CD8-positive, alpha-beta memory T cell (primary cell): ENCODE data around the gene CCDC88A. TPM values are rescaled to one million over a fixed set of nuclear protein-coding genes. Genes with fewer than 3 reads are reported as not detected.
"Not testable (repeated sequence)": the region's sequence is repeated elsewhere in the genome, so short reads cannot be mapped to it uniquely, and the experiment has no call there.

Experiments used
- CTCF ChIA-PET: fragments of 350-600 bp; sonication (Branson Sonifier 250); formaldehyde crosslinking; loops from one replicate; lab custom pipeline; 2021; ENCODE audit warnings: antibody characterized with exemption; lab: Charles Lee
- POLR2A ChIA-PET: fragments of 350-600 bp; sonication (Branson Sonifier 250); formaldehyde crosslinking; loops from one replicate; lab custom pipeline; 2021; ENCODE audit warnings: antibody characterized with exemption; lab: Charles Lee
- DNase-seq, 5 donors: peaks; one replicate each; pipeline versions ENCODE4 v3.0.0 to v3.0.0-alpha.2; 2020 to 2022; ENCODE audit warnings: mixed read lengths in 1 of 5
- H3K27ac ChIP-seq: one replicate; pipeline ENCODE4 v1.7.0; 2013; ENCODE audit warnings: low read depth, mild to moderate bottlenecking, low read length, moderate library complexity
- H3K27me3 ChIP-seq: 2 replicates; pipeline ENCODE4 v1.7.0; 2013; ENCODE audit warnings: low read length, mild to moderate bottlenecking; ENCODE audit not compliant: insufficient read depth, poor library complexity, severe bottlenecking
- H3K36me3 ChIP-seq: 2 replicates; pipeline ENCODE4 v1.7.0; 2013; ENCODE audit warnings: mild to moderate bottlenecking, low read length, moderate library complexity; ENCODE audit not compliant: insufficient read depth
- H3K4me1 ChIP-seq: 2 replicates; pipeline ENCODE4 v1.7.0; 2013; ENCODE audit warnings: mild to moderate bottlenecking, low read length, moderate library complexity; ENCODE audit not compliant: insufficient read depth
- H3K4me3 ChIP-seq: 2 replicates; pipeline ENCODE4 v1.7.0; 2013; ENCODE audit warnings: mild to moderate bottlenecking, low read length
- H3K9me3 ChIP-seq: 2 replicates; pipeline ENCODE4 v1.7.0; 2013; ENCODE audit warnings: mild to moderate bottlenecking, low read length
- H3K27ac Mint-ChIP-seq, 8 donors: one replicate each; pipeline ENCODE4 v1.8.0; 2020 to 2021; ENCODE audit warnings: mixed read lengths in 8 of 8, mild to moderate bottlenecking in 6 of 8, inconsistent platforms in 3 of 8, moderate library complexity in 3 of 8
- H3K27me3 Mint-ChIP-seq, 2 donors: one replicate each; pipeline ENCODE4 v1.8.0; 2020 to 2021; ENCODE audit warnings: mixed read lengths in 2 of 2, mild to moderate bottlenecking in 1 of 2, moderate library complexity in 1 of 2
- H3K36me3 Mint-ChIP-seq, 3 donors: one replicate each; pipeline ENCODE4 v1.8.0; 2020 to 2021; ENCODE audit warnings: mixed read lengths in 3 of 3, inconsistent platforms in 1 of 3, mild to moderate bottlenecking in 1 of 3
- H3K4me1 Mint-ChIP-seq, 3 donors: one replicate each; pipeline ENCODE4 v1.8.0; 2020 to 2021; ENCODE audit warnings: mixed read lengths in 3 of 3, inconsistent platforms in 1 of 3, mild to moderate bottlenecking in 1 of 3
- H3K4me3 Mint-ChIP-seq, 7 donors: one replicate each; pipeline ENCODE4 v1.8.0; 2020 to 2021; ENCODE audit warnings: mixed read lengths in 7 of 7, mild to moderate bottlenecking in 6 of 7, moderate library complexity in 4 of 7, inconsistent platforms in 2 of 7
- H3K9me3 Mint-ChIP-seq, 5 donors: one replicate each; pipeline ENCODE4 v1.8.0; 2020 to 2022; ENCODE audit warnings: mixed read lengths in 5 of 5, mild to moderate bottlenecking in 3 of 5, moderate library complexity in 2 of 5, inconsistent platforms in 1 of 5
- polyA plus RNA-seq: library from polyadenylated mRNA; unstranded; fragments of 300-500 nt; fragmentation: Illumina TruSeq; gene quantifications from one replicate; pipeline ENCODE4 v1.2.3, GENCODE V29; 2021
- total RNA-seq, 2 experiments: library from RNA; stranded (reverse); gene quantifications; one replicate each; pipeline ENCODE4 v1.2.3, GENCODE V29; 2021

CCDC88A gene
- total and polyA plus RNA-seq, 3 experiments from 2014 or later = 9.5 to 10.7 (median 9.5) TPM

DNA sequence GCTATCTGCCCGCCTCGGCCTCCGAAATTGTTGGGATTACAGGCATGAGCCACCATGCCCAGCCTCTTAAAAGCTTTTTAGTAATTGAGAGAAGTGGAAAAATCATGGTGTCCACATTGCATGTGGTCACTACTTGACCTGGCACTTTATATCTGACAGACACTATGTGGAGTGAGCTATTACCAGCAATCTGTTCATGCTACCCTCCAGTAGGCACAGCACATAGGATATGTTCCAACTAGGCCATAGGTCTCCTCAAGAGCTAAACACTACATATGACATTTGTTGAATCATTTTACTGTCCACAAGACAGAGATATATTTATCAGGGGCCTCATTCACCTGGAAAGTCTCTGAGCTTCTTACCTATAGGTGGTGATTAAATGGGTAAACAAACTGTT, 30.4 kb upstream of the CCDC88A start:
- H3K36me3 Mint-ChIP-seq, H3K27ac ChIP-seq, H3K4me3 Mint-ChIP-seq, H3K27ac Mint-ChIP-seq, H3K4me1 ChIP-seq, H3K36me3 ChIP-seq, H3K27me3 ChIP-seq, H3K4me1 Mint-ChIP-seq, H3K9me3 Mint-ChIP-seq, CTCF ChIA-PET, DNase-seq, POLR2A ChIA-PET, H3K27me3 Mint-ChIP-seq, H3K4me3 ChIP-seq, H3K9me3 ChIP-seq: not testable (repeated sequence)

GRCh38 chr2:55442045-55442760, 22.5 kb upstream of the CCDC88A start:
- H3K4me1 ChIP-seq, H3K36me3 Mint-ChIP-seq, H3K4me1 Mint-ChIP-seq, H3K4me3 Mint-ChIP-seq, H3K9me3 Mint-ChIP-seq, H3K9me3 ChIP-seq, CTCF ChIA-PET, H3K27me3 ChIP-seq, H3K27ac Mint-ChIP-seq, DNase-seq, H3K36me3 ChIP-seq, H3K27ac ChIP-seq, H3K4me3 ChIP-seq, POLR2A ChIA-PET: not testable (repeated sequence)
- H3K27me3 Mint-ChIP-seq = peaks cover 8 to 24% of the 10 kb centered on the region in 2 donors

DNA sequence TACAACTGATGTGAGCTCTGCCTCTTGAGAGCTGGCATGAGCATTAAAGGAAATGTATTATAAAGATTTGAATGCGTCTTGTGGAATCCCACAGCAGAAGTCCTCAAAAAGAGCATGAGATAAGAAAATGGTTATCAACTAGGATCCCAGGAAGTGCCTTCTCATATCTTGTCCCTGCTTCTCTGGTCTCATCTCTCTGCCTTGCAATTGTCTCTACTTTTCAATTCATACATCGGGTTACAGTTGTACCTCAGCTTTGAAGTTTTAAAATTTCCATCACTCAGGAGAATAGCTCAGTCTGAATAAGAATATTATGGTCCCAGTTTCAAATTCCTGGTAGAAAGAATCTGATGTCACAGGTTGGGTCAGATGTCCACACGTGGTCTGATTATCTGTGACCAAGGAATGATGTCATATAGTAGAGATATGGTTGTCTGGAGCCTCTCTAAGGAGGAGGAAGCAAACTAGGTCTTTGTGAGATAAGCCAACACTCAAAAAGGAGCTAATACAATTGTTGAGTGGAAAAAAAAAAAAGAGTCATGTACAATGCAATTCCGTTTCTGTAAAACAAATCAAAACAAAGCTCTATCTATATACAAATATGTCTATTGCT, 21.7 kb upstream of the CCDC88A start:
- Histone ChIP-seq H3K4me1 (no peaks in the 10 kb centered on the region), H3K9me3 (no peaks in the 10 kb centered on the region), H3K27ac (no peak overlapping the region), H3K27me3 (no peaks in the 10 kb centered on the region), H3K4me3 (no peak overlapping the region), H3K36me3 (no peaks in the 10 kb centered on the region)
- DNase-seq = no peak
- H3K27ac Mint-ChIP-seq = no peak overlapping the region
- no peaks in the 10 kb centered on the region for H3K9me3 Mint-ChIP-seq
- peaks cover 8 to 24% of the 10 kb centered on the region in 2 donors for H3K27me3 Mint-ChIP-seq
- H3K36me3 Mint-ChIP-seq = no peaks in the 10 kb centered on the region
- H3K4me3 Mint-ChIP-seq = no peak overlapping the region
- POLR2A ChIA-PET = no interaction called here
- H3K4me1 Mint-ChIP-seq = no peaks in the 10 kb centered on the region
- CTCF ChIA-PET = no interaction called here

- Mint-ChIP-seq H3K4me3 (no peak overlapping the region), H3K27ac (no peak overlapping the region), H3K27me3 (peaks cover 4 to 20% of the 10 kb centered on the region in 2 donors), H3K36me3 (no peaks in the 10 kb centered on the region), H3K4me1 (no peaks in the 10 kb centered on the region), H3K9me3 (no peaks in the 10 kb centered on the region)
- Histone ChIP-seq H3K27me3 (no peaks in the 10 kb centered on the region), H3K27ac (no peak overlapping the region), H3K36me3 (no peaks in the 10 kb centered on the region), H3K4me1 (no peaks in the 10 kb centered on the region), H3K4me3 (no peak overlapping the region), H3K9me3 (no peaks in the 10 kb centered on the region)
- DNase-seq = no peak
- POLR2A ChIA-PET = no interaction called here
- CTCF ChIA-PET = no interaction called here
These were observed 19.4 kb upstream of the CCDC88A start for GRCh38 chr2:55439101-55439397.

DNA sequence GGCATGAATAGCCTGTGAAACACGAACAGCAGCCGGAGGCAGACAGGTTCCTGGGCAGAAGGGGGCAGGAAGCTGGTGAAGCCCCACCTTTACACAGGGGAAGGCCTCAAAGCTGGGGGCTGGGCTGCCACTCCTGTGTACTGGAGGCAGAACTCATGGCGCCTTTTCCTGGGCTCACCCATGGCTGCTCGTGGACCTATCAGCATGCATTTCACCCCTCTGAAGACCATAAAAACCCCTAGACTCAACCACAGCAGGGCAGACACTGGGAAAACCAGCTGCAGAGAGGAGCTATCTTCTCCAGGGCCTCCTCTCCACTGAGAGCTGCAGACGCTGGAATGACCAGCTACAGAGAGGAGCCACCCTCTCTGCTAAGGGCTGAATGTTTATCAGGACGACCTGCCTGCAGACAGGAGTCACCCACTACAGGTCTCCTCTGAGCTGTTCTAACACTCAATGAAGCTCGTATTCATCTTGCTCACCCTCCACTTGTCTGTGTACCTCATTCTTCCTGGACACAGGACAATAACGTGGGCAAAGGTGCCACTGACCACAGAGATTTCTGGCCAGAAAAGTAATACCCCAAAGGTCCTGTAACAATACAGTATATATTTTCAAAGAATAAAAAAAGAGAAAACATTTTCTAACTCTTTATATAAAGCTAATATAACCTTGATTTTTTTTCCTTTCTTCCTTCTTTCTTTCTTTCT, 18.9 kb upstream of the CCDC88A start:
- no peak overlapping the region for H3K4me3 Mint-ChIP-seq
- ChIA-PET POLR2A (no interaction called here), CTCF (no interaction called here)
- Histone ChIP-seq H3K36me3 (no peaks in the 10 kb centered on the region), H3K4me3 (no peak overlapping the region), H3K27me3 (no peaks in the 10 kb centered on the region), H3K4me1 (no peaks in the 10 kb centered on the region), H3K27ac (no peak overlapping the region), H3K9me3 (no peaks in the 10 kb centered on the region)
- no peaks in the 10 kb centered on the region for H3K4me1 Mint-ChIP-seq
- H3K27me3 Mint-ChIP-seq = peaks cover under 1 to 17% of the 10 kb centered on the region in 2 donors
- no peak overlapping the region for H3K27ac Mint-ChIP-seq
- DNase-seq = no peak
- no peaks in the 10 kb centered on the region for H3K9me3 Mint-ChIP-seq
- no peaks in the 10 kb centered on the region for H3K36me3 Mint-ChIP-seq

GRCh38 chr2:55437515-55438390, 18.1 kb upstream of the CCDC88A start:
- no peak overlapping the region for H3K27ac Mint-ChIP-seq
- no peaks in the 10 kb centered on the region for H3K4me1 ChIP-seq
- H3K36me3 ChIP-seq = no peaks in the 10 kb centered on the region
- ChIA-PET POLR2A (no interaction called here), CTCF (no interaction called here)
- H3K4me3 Mint-ChIP-seq = no peak overlapping the region
- H3K27me3 Mint-ChIP-seq = peaks cover 0 to 12% of the 10 kb centered on the region in 2 donors
- no peaks in the 10 kb centered on the region for H3K9me3 Mint-ChIP-seq
- H3K36me3 Mint-ChIP-seq = no peaks in the 10 kb centered on the region
- no peaks in the 10 kb centered on the region for H3K4me1 Mint-ChIP-seq
- H3K4me3 ChIP-seq = no peak overlapping the region
- H3K27ac ChIP-seq = no peak overlapping the region
- H3K9me3 ChIP-seq = no peaks in the 10 kb centered on the region
- H3K27me3 ChIP-seq = no peaks in the 10 kb centered on the region
- no peak for DNase-seq

- H3K27ac Mint-ChIP-seq = no peak overlapping the region
- H3K36me3 Mint-ChIP-seq = no peaks in the 10 kb centered on the region
- no peak for DNase-seq
- H3K36me3 ChIP-seq = no peaks in the 10 kb centered on the region
- CTCF ChIA-PET = interaction anchor here (0.9 kb wide), 2 partner anchors 88 to 531 kb away, joined by 3 read pairs; partner anchors contain the start of gene CFAP36
- no peak overlapping the region for H3K27ac ChIP-seq
- H3K4me3 Mint-ChIP-seq = no peak overlapping the region
- H3K4me3 ChIP-seq = no peak overlapping the region
- H3K9me3 Mint-ChIP-seq = no peaks in the 10 kb centered on the region
- H3K27me3 ChIP-seq = no peaks in the 10 kb centered on the region
- H3K27me3 Mint-ChIP-seq = peaks cover 1 to 5% of the 10 kb centered on the region in 2 donors
- H3K4me1 ChIP-seq = no peaks in the 10 kb centered on the region
- POLR2A ChIA-PET = interaction anchor here (0.5 to 0.9 kb wide), 2 partner anchors 129 to 150 kb away, joined by 3 to 4 read pairs; no protein-coding TSS in a partner anchor
- H3K4me1 Mint-ChIP-seq = no peaks in the 10 kb centered on the region
- no peaks in the 10 kb centered on the region for H3K9me3 ChIP-seq
These were observed 12.4 kb upstream of the CCDC88A start for GRCh38 chr2:55431982-55432627.
